GM19328 (cell line): ENCODE measurements around the gene FSIP2.
A peak's percentile ranks its signal among the peaks of the same experiment; 100 is the strongest.

Experiments
- ATAC-seq: cut with Tn5 transposase; IDR thresholded peaks from one replicate; pipeline ENCODE4 v1.9.1; 2021; ENCODE audit warnings: mild to moderate bottlenecking, moderate library complexity; ENCODE audit not compliant: unreplicated experiment

The FSIP2 gene

GRCh38 chr2:185738679-185739472 is at the start of gene FSIP2:
FSIP2 (plus strand) TSS chr2:185738804; CDS start chr2:185738895, 91 bp downstream.
- peak; percentile 90 for ATAC-seq

GRCh38 chr2:185689906-185690539 is 48.6 kb upstream of the FSIP2 start:
- no peak for ATAC-seq

GRCh38 chr2:185695711-185696235 is 42.8 kb upstream of the FSIP2 start:
- ATAC-seq = no peak

DNA sequence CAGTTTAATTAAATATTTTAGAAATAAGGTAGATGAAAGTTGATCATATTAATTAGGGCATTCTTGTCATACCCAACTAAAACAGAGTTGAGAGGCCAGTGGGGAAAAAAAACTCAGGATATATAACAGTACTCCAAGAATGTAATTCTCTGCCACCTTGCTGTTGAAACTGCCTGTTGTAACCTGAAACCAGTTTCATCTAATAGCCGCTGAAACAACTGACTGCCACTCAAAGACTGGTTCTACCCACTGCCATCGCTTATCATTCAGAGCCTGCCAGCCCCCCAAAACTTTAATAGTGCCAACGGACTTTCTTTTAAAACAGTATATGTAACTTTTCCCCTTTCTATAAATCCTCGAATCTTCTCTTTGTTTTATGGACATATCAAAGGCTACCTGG is 37.7 kb upstream of the FSIP2 start:
- ATAC-seq = no peak

- ATAC-seq = no peak
These were observed 3.9 kb upstream of the FSIP2 start for GRCh38 chr2:185734658-185735057.

GRCh38 chr2:185736210-185736609 is 2.4 kb upstream of the FSIP2 start:
- ATAC-seq = no peak

- no peak for ATAC-seq
These were observed 7.6 kb downstream of the FSIP2 start for GRCh38 chr2:185745864-185746859.

DNA sequence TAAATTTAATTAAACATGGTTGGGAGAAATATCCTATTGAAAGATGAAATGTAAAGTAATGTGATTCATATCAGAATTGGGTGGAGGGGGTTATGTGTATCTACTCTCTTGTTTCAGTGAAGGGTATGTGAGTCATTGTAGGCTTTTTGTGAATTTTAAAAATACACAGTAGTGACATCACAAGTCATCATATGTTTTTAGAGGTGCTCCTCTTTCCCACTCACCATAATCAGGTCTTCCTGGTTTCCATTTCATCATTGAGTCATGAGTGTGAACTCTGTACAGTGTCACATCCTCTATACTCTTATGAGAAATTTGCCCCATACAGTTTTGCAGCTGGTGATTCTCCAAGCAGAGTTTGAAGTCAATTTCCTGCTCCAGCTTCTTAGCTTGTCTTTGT is 18.8 kb downstream of the FSIP2 start:
- ATAC-seq = no peak

- no peak for ATAC-seq
These were observed 32.8 kb downstream of the FSIP2 start for GRCh38 chr2:185771396-185771795.

DNA sequence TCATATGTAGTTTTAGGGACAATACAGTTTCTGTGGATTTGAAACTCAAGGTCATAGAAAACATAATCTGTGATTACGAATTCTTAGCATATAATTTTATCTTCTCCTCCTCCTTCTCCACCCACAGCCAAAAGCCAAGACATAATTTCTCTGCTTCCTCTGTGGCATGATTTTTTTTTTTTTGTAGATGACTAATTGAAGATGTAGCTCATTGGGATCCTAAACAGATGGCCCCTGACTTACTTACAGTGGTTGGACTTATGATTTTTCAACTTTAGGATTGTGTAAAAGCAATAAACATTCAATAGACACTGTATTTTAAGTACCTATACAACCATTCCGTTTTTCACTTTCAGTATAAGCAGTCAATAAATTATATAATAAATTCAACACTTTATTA is 42.3 kb downstream of the FSIP2 start:
- ATAC-seq = no peak

DNA sequence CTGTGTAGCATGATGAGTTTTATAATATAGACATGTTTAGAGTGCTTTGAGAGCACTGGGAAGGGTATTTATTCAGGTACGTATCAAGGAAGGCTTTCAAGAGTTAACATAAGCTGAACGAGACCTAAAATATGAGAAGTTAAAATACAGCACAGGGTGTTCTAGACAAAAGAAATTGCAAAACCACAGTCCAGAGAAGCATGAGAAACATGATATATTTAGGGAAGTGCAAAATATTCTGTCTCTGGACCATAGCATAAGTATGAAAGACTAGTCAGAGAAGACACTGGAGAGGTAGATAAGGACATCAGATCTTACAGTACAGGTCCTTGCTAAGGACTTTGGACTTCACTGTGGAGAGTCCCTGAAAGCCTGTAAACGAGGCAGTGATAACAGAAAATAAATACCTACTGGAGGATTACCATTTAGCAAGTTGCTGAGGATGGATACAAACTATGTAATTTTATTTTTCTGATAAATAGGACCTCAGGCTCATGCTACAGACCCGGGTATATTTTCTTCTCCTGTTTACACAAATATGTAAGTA is 43.7 kb downstream of the FSIP2 start:
- ATAC-seq = no peak

DNA sequence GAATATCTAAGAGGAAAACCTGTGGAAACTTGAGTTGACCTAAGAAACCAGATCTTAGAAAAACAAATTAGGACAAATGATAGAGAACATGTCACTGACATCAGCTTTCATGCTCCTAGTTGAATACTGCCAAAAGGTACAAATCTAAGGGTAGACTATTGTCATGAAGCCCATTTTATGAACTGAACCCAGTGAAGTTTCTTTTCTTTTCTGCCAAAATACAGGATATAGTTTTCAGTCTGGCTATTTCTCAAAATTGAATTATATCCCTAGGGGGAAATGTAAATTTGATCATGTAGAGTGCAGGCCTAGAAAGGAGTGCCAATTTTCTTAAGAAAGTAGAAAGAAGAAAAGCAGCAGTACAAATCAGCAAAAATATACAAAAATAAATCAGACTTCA is 46.6 kb downstream of the FSIP2 start:
- no peak for ATAC-seq

DNA sequence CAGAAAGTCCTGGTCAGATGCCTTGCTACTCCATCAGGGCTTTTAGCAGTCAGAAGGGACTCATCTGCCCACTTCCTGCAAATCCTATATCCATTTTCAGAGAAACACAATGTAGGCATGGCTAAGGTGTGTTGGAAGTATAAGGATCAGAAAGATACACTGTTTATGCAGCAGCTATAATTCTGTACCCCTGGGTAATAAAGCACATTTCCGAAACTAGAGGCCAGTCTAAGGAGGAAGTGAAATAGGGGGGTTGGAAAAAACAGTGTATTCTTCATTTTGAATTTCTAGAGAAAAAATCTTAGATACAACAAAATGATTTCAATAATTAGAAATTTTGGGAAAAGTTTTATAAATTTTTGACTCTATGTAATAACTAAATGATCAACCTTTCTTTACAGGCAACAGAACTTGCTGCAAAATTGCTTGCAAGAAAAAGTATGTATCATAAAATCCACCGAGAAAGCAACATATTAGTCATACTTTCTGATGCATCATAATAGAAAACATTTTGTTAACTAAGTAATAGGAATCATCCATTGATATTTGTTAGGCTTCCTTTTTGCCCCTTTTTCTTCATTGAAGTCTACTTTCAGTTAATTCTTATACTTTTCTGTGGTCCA is 47.4 kb downstream of the FSIP2 start:
- ATAC-seq = peak; percentile 85

DNA sequence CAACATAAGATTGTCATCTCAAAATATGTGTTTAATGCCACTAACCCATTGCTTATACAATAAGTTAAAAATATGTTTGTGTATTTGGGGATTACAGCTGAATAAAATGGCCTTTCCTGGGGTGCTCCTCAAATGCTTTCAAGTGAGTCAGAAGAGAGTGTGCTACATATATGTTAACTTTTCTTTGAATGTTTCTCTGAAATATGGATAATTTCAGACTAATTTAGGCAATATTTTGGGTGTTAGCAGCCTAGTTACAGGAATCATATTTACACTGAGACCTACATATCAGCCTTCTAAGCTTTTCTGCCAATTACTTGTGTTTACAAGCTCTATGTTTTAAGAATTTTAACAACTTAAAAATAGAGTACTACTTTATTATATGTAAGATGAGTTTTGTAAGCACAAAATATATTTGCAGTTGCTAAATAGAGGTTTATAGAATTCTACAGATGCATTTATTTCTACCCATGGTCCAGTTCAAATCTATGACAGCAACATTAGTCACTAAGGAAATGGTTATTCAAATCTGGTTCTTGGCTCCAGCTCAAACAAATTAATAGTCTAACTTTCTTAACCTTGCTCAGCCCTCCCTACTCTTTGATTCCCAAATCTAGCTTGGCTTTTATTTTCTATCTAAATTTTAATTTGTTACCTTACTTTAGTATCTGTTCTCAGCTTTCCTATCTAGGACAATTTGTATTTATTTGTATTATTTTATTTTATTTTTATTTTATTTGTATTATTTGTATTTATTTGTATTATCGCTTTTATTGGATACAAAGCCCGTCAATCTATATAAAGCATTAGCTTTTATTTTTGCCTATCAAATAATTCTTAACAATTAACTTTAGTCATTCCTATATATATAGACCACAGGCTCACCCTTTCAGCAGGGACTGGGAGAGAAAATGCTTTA is 48.9 kb downstream of the FSIP2 start:
- no peak for ATAC-seq

DNA sequence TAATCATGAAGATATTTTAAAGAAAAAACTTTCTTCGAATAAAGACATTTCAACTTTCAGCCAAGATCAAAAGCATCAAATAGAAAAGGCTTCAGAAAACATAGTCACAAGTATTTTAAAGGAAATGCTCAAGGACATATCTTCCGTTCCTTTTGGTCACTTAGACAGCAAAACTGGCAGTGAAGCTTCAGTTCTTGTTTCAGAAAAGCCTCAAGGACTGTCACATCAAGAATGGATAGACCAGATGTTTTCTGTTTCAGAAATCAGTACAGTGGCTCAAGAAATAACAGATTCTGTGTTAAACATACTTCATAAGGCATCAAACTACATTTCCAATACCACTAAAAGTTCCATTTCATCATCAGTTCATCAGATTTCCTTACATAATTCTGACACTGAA is 51.8 kb downstream of the FSIP2 start:
- no peak for ATAC-seq

- ATAC-seq = no peak
These were observed 55.1 kb downstream of the FSIP2 start for GRCh38 chr2:185793532-185794345.

GRCh38 chr2:185796758-185797157 is 58.2 kb downstream of the FSIP2 start:
- ATAC-seq = no peak

- no peak for ATAC-seq
These were observed 64.3 kb downstream of the FSIP2 start for GRCh38 chr2:185802926-185803325.
